HG03039 (cell line): ENCODE data around the gene TEX38.
"Not testable (repeated sequence)": the region's sequence is repeated elsewhere in the genome, so short reads cannot be mapped to it uniquely, and the experiment has no call there.

Source experiments
- ATAC-seq: cut with Tn5 transposase; IDR thresholded peaks from one replicate; pipeline ENCODE4 v1.9.1; 2021; ENCODE audit warnings: mild to moderate bottlenecking, moderate library complexity; ENCODE audit not compliant: unreplicated experiment

The TEX38 gene

GRCh38 chr1:46671554-46671953, at the start of gene TEX38:
Gene TEX38 (plus strand): TSS chr1:46671854. CDS start chr1:46671935, 81 bp downstream.
- no peak for ATAC-seq

GRCh38 chr1:46621930-46622329, 49.7 kb upstream of the TEX38 start:
- no peak for ATAC-seq

GRCh38 chr1:46622344-46622743, 49.3 kb upstream of the TEX38 start:
- no peak for ATAC-seq

GRCh38 chr1:46623743-46624644, 47.7 kb upstream of the TEX38 start:
- no peak for ATAC-seq

GRCh38 chr1:46630719-46631118, 40.9 kb upstream of the TEX38 start:
- no peak for ATAC-seq

- no peak for ATAC-seq
These were observed 36.4 kb upstream of the TEX38 start for GRCh38 chr1:46635205-46635604.

GRCh38 chr1:46637444-46638083, 34.1 kb upstream of the TEX38 start:
- ATAC-seq = no peak

GRCh38 chr1:46638921-46639320, 32.7 kb upstream of the TEX38 start:
- no peak for ATAC-seq

GRCh38 chr1:46639547-46639946, 32.1 kb upstream of the TEX38 start:
- ATAC-seq = no peak

- no peak for ATAC-seq
These were observed 29.5 kb upstream of the TEX38 start for GRCh38 chr1:46642115-46642680.

GRCh38 chr1:46643368-46643775, 28.3 kb upstream of the TEX38 start:
- ATAC-seq = no peak

GRCh38 chr1:46645815-46646214, 25.8 kb upstream of the TEX38 start:
- no peak for ATAC-seq

GRCh38 chr1:46646331-46646730, 25.3 kb upstream of the TEX38 start:
- ATAC-seq = no peak

GRCh38 chr1:46646844-46647243, 24.8 kb upstream of the TEX38 start:
- ATAC-seq = no peak

- no peak for ATAC-seq
These were observed 24.0 kb upstream of the TEX38 start for GRCh38 chr1:46647611-46648010.

- ATAC-seq = no peak
These were observed 21.9 kb upstream of the TEX38 start for GRCh38 chr1:46649764-46650163.

GRCh38 chr1:46650491-46650890, 21.2 kb upstream of the TEX38 start:
- no peak for ATAC-seq

- ATAC-seq = not testable (repeated sequence)
These were observed 20.5 kb upstream of the TEX38 start for GRCh38 chr1:46651152-46651551.

GRCh38 chr1:46652321-46653100, 19.1 kb upstream of the TEX38 start:
- no peak for ATAC-seq

- no peak for ATAC-seq
These were observed 18.2 kb upstream of the TEX38 start for GRCh38 chr1:46653405-46653958.

GRCh38 chr1:46654012-46654411, 17.6 kb upstream of the TEX38 start:
- ATAC-seq = no peak
